ENCODE data around the gene RPS6KC1.
"Not testable (repeated sequence)": the region's sequence is repeated elsewhere in the genome, so short reads cannot be mapped to it uniquely, and the experiment has no call there.

RPS6KC1 gene

GRCh38 chr1:213291526-213291925 lies 240.5 kb downstream of the RPS6KC1 start:
- no peak for DNase-seq

GRCh38 chr1:213292614-213293013 lies 241.6 kb downstream of the RPS6KC1 start:
- no peak for DNase-seq

- DNase-seq: no peak
Measured at GRCh38 chr1:213295860-213296259, 244.8 kb downstream of the RPS6KC1 start.

- DNase-seq: no peak
Measured at GRCh38 chr1:213296558-213296957, 245.5 kb downstream of the RPS6KC1 start.

GRCh38 chr1:213297021-213297420 lies 246.0 kb downstream of the RPS6KC1 start:
- no peak for DNase-seq

GRCh38 chr1:213300433-213300832 lies 249.4 kb downstream of the RPS6KC1 start:
- no peak for DNase-seq

GRCh38 chr1:213301524-213301923 lies 250.5 kb downstream of the RPS6KC1 start:
- not testable (repeated sequence) for DNase-seq

GRCh38 chr1:213303286-213303685 lies 252.2 kb downstream of the RPS6KC1 start:
- no peak for DNase-seq

GRCh38 chr1:213315571-213315970 lies 264.5 kb downstream of the RPS6KC1 start:
- no peak for DNase-seq

- DNase-seq: not testable (repeated sequence)
Measured at GRCh38 chr1:213318458-213318857, 267.4 kb downstream of the RPS6KC1 start.

GRCh38 chr1:213320191-213320870 lies 269.3 kb downstream of the RPS6KC1 start:
- no peak for DNase-seq
